Peyer's patch (tissue), 4 donors: ENCODE measurements around the gene METTL26. TPM values are rescaled to one million over a fixed set of nuclear protein-coding genes. Genes with fewer than 3 reads are reported as not detected.

Source experiments
- DNase-seq, 3 donors: peaks; one replicate each; pipeline ENCODE4 v3.0.0-alpha.2; 2017 to 2019
- H3K27ac ChIP-seq, 4 donors: fragments of 200-600 bp; sonication (generic); one replicate each; pipeline ENCODE4 v1.5.1; 2016 to 2019
- H3K27me3 ChIP-seq, 2 donors: fragments of 200-600 bp; sonication (generic); one replicate each; pipeline ENCODE4 v1.5.1; 2019
- H3K36me3 ChIP-seq, 3 donors: fragments of 200-600 bp; sonication (generic); one replicate each; pipeline ENCODE4 v1.5.1; 2016 to 2019
- H3K4me1 ChIP-seq, 4 donors: fragments of 200-600 bp; sonication (generic); one replicate each; pipeline ENCODE4 v1.5.1; 2016 to 2019
- H3K4me3 ChIP-seq, 4 donors: fragments of 200-600 bp; sonication (generic); 1 replicate in 3 of 4; 2 replicates in 1 of 4; pipeline ENCODE4 v1.5.1; 2016 to 2019; ENCODE audit warnings: mild to moderate bottlenecking in 1 of 4
- H3K9me3 ChIP-seq, 4 donors: fragments of 200-600 bp; sonication (generic); one replicate each; pipeline ENCODE4 v1.5.1; 2016 to 2019; ENCODE audit warnings: mild to moderate bottlenecking in 1 of 4
- POLR2A ChIP-seq, 2 donors: fragments of 450-650 bp; IDR thresholded peaks; one replicate each; pipeline ENCODE4 v1.5.1; 2017; ENCODE audit warnings: antibody characterized with exemption in 2 of 2, mild to moderate bottlenecking in 2 of 2, moderate library complexity in 2 of 2
- total RNA-seq, 4 donors: library from RNA; depleted of rRNA; stranded (reverse); fragments of >200 nt; gene quantifications; one replicate each; pipeline ENCODE4 v1.1.0, GENCODE V29; 2016
- TF ChIP-seq, protein P1 (sequence below), 6 experiments: fragments of 450-650 bp in 4 of 6; fragments of 200-600 bp in 2 of 6; sonication (generic) in 1 of 6; IDR thresholded peaks; one replicate each; pipeline ENCODE4 v1.5.1; 2017 to 2019; ENCODE audit warnings: antibody characterized with exemption in 6 of 6, mild to moderate bottlenecking in 3 of 6, moderate library complexity in 1 of 6

METTL26 gene
- total RNA-seq, 4 donors from 2014 or later, result 44.5 to 153 (median 60.2) TPM

DNA sequence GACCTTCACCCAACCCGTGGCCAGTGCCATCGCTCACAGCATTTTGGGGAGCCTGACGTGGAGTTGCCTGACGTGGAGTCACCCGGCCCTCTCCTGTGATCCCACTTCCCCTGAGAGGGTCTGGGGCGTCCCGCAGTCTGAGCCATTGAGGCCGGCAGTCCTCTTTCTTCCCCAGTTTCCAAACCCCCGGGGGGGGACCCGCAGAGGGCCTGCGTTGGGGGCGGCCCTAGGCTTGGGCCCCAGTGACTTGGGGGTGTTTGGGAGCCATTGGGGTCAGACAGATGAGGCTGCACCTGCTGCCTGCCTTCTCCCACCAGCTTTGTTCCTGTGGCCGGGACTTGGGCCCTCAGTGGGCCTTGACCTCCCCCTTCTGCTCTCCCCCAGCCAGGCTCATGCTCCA is 33.6 kb upstream of the METTL26 start:
- Histone ChIP-seq H3K27me3 (no peaks in the 10 kb centered on the region), H3K4me1 (peaks cover 3 to 22% (median 9%) of the 10 kb centered on the region in 4 donors), H3K9me3 (no peaks in the 10 kb centered on the region), H3K36me3 (peaks cover 0 to 50% (median 0%) of the 10 kb centered on the region in 3 donors), H3K27ac (no peak overlapping the region), H3K4me3 (no peak overlapping the region)
- TF ChIP-seq, protein P1, sequence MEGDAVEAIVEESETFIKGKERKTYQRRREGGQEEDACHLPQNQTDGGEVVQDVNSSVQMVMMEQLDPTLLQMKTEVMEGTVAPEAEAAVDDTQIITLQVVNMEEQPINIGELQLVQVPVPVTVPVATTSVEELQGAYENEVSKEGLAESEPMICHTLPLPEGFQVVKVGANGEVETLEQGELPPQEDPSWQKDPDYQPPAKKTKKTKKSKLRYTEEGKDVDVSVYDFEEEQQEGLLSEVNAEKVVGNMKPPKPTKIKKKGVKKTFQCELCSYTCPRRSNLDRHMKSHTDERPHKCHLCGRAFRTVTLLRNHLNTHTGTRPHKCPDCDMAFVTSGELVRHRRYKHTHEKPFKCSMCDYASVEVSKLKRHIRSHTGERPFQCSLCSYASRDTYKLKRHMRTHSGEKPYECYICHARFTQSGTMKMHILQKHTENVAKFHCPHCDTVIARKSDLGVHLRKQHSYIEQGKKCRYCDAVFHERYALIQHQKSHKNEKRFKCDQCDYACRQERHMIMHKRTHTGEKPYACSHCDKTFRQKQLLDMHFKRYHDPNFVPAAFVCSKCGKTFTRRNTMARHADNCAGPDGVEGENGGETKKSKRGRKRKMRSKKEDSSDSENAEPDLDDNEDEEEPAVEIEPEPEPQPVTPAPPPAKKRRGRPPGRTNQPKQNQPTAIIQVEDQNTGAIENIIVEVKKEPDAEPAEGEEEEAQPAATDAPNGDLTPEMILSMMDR (IDR thresholded peaks at IDR 0.05), result no peak
- TF ChIP-seq POLR2A (IDR thresholded peaks at IDR 0.05), result no peak
- no peak for DNase-seq

DNA sequence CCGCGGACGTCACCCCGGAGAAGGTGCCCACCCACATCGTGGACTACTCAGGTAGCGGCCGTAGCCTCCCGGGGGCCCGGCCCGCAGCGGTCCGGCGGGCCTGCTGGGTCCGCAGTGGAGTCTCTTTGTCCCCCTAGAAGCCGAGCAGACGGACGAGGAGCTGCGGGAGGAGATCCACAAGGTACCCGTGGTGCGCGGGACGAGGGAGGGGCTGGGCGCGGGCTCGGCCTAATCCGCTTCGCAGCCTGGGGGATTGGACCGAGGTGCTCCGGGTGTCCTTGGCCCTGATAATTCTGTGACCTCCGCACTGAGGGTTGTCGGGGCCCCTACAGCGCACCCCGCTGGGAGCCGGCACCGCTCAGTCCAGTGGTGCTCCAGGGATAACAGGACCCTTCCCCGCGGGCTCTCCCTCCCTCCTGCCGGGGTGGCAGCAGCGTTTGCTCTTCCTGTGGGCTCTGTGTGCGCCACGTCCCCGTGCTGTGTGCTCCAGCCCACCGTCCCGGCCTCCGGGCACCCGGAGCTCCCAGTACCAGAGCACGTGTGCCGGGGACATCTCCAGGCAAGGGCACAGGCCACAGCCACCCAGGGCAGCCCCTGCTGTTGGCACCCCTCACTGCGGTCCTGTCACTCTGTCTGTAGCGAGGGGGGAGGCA is 32.5 kb upstream of the METTL26 start:
- peak overlapping the region; percentile 83 to 93 (median 86) for H3K27ac ChIP-seq
- H3K4me3 ChIP-seq, result peak overlapping the region; percentile 82 to 99 (median 90)
- no peak for TF ChIP-seq POLR2A (IDR thresholded peaks at IDR 0.05)
- TF ChIP-seq, protein P1 (IDR thresholded peaks at IDR 0.05), result no peak
- no peaks in the 10 kb centered on the region for H3K27me3 ChIP-seq
- H3K4me1 ChIP-seq, result peaks cover 3 to 18% (median 9%) of the 10 kb centered on the region in 4 donors
- peaks cover 0 to 44% (median 0%) of the 10 kb centered on the region in 3 donors for H3K36me3 ChIP-seq
- DNase-seq, result no peak
- H3K9me3 ChIP-seq, result no peaks in the 10 kb centered on the region

DNA sequence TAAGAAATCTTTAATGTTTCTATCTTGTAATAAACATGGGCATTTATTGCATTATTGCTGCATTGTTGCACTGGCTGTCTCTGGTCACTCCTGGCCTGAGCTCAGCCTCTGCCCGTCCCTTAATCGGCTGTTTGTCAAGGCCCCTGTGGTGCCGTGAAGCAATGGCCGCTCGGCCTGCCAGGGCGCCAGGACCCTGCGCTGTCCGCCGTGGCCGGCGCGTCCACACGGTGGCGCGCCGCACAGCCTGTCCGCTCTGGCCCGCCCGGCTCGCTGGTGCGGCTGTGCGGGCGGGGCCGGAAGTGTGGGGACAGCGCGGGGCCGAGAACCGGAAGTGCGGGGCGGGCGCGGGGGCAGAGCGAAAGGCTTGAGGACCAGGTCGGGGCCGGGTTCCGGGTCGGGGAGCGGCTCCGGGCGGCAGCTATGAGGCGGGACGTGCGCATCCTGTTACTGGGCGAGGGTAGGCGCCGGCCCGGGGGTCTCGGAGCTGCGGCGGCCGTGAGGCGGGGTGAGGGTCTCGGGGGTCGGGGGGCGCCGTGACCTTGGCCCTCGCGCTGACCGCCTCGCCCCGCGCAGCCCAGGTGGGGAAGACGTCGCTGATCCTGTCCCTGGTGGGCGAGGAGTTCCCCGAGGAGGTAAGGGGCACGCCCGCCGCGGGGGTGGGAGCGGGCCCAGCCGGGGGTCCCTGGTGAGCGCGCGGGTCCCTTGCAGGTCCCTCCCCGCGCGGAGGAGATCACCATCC is 31.8 kb upstream of the METTL26 start, which contains the start of gene RHOT2:
TSS of gene RHOT2 (plus strand) at position 353 of the 739 bp plus-strand sequence. CDS start at position 421, 68 bp downstream.
- H3K9me3 ChIP-seq, result no peaks in the 10 kb centered on the region
- H3K27ac ChIP-seq, result peak within 1 kb of the TSS; percentile 83 to 93 (median 86)
- peaks cover 3 to 18% (median 9%) of the 10 kb centered on the region in 4 donors for H3K4me1 ChIP-seq
- peaks cover 0 to 37% (median 0%) of the 10 kb centered on the region in 3 donors for H3K36me3 ChIP-seq
- peak within 1 kb of the TSS; percentile 82 to 99 (median 90) for H3K4me3 ChIP-seq
- TF ChIP-seq, protein P1 (IDR thresholded peaks at IDR 0.05), result peak; percentile 91 to 98 (median 96)
- peak in 1 of 2 donors; percentile 76 for TF ChIP-seq POLR2A (IDR thresholded peaks at IDR 0.05)
- no peaks in the 10 kb centered on the region for H3K27me3 ChIP-seq
- DNase-seq, result peak; percentile 92 to 97 (median 97)

DNA sequence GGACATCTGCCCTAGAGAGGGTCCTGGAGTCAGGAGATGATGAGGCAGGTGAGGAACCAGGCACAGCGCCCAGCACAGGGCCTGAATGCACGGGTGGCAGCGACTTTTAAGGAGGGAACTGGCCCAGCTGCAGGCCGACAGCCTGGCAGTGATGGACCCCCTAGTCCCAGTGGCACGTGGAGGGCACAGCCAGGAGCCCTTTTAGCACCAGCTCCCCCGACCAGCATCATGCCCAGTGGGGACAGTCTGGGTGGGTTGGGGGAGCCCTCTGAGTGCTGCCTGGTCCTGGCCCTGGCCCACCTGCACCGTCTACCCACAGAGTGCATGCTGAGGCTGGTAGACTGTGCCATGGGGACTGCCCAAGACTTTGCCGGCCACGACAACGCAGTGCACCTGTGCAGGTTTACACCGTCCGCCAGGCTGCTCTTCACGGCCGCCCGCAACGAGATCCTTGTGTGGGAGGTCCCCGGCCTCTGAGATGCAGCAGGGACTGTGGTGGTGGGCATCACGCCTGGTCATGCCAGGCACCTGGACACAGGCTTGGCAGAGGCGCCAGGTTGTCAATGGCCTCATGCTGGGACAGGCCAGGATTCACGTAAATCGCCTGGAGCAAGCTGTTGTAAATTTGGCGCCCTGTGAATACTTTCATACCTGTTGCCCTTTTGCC is 31.1 kb upstream of the METTL26 start:
- DNase-seq, result no peak
- no peaks in the 10 kb centered on the region for H3K9me3 ChIP-seq
- no peaks in the 10 kb centered on the region for H3K27me3 ChIP-seq
- TF ChIP-seq, protein P1 (IDR thresholded peaks at IDR 0.05), result no peak
- no peak for TF ChIP-seq POLR2A (IDR thresholded peaks at IDR 0.05)
- peak overlapping the region; percentile 83 to 93 (median 86) for H3K27ac ChIP-seq
- H3K36me3 ChIP-seq, result peaks cover 0 to 30% (median 0%) of the 10 kb centered on the region in 3 donors
- peaks cover 3 to 18% (median 9%) of the 10 kb centered on the region in 4 donors for H3K4me1 ChIP-seq
- peak overlapping the region in 2 of 4 donors; percentile 82 to 94 for H3K4me3 ChIP-seq

DNA sequence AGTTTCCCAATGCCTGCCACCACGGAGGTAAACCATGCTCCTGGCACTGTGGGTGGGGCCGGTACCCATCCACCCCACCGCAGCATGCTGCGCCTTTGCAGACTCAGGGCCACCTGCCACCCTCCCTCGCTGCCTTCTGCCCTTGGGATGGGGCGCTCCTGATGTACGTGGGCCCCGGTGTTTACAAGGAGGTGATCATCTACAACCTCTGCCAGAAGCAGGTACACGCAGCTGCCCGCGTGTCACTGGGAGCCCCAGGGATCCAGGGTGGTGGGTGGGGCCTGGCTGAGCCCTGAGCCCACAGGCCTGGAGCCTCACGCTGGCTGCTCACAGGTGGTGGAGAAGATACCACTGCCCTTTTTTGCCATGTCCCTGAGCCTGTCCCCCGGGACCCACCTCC is 30.5 kb upstream of the METTL26 start:
- Histone ChIP-seq H3K9me3 (no peaks in the 10 kb centered on the region), H3K27ac (no peak overlapping the region), H3K36me3 (peaks cover 0 to 23% (median 0%) of the 10 kb centered on the region in 3 donors), H3K4me1 (peaks cover 3 to 18% (median 9%) of the 10 kb centered on the region in 4 donors), H3K4me3 (no peak overlapping the region), H3K27me3 (no peaks in the 10 kb centered on the region)
- DNase-seq, result no peak
- TF ChIP-seq POLR2A (IDR thresholded peaks at IDR 0.05), result no peak
- TF ChIP-seq, protein P1 (IDR thresholded peaks at IDR 0.05), result no peak
